ENCODE results near the gene PGGHG.

Gene PGGHG

GRCh38 chr11:272195-272930 lies 16.6 kb upstream of the PGGHG start:
- Histone ChIP-seq H3K4me1 (peaks cover 37 to 70% (median 46%) of the 10 kb centered on the region in 10 experiments), H3K27ac (peak overlapping the region; percentile 18 to 100 (median 99); a peak in 18 of 22 replicates)

GRCh38 chr11:272931-273198 lies 16.1 kb upstream of the PGGHG start:
- H3K4me3 ChIP-seq: no peak overlapping the region
- peak overlapping the region in 4 of 11 experiments; percentile 78 to 98 (median 92); a peak in 5 of 22 replicates for H3K4me2 ChIP-seq
- no peak for TF ChIP-seq Cebpa-rat (IDR thresholded peaks at IDR 0.05)
- peaks cover 0 to 23% (median 11%) of the 10 kb centered on the region in 11 experiments; a peak in 16 of 22 replicates for H3K9me3 ChIP-seq (replicated peaks in 1 of 11)
- H3K27ac ChIP-seq: peak overlapping the region in 9 of 11 experiments; percentile 1 to 100 (median 99); a peak in 14 of 22 replicates
- no peaks in the 10 kb centered on the region for H4K20me1 ChIP-seq
- peaks cover 32 to 72% (median 42%) of the 10 kb centered on the region in 10 experiments for H3K4me1 ChIP-seq
- no peak overlapping the region for H3K9ac ChIP-seq
- no peaks in the 10 kb centered on the region for H3K36me3 ChIP-seq
- H3K27me3 ChIP-seq: peaks cover 3 to 16% (median 6%) of the 10 kb centered on the region in 11 experiments; a peak in 20 of 22 replicates

More at GRCh38 chr11:272195-272930, 16.6 kb upstream of the PGGHG start:
- no peak overlapping the region for H3K4me3 ChIP-seq
- H3K36me3 ChIP-seq: no peaks in the 10 kb centered on the region
- peaks cover 0 to 21% (median 11%) of the 10 kb centered on the region in 11 experiments; a peak in 16 of 22 replicates for H3K9me3 ChIP-seq (replicated peaks in 1 of 11)
- H3K9ac ChIP-seq: peak overlapping the region in 3 of 11 experiments; percentile 36 to 98 (median 96); a peak in 2 of 22 replicates
- TF ChIP-seq Cebpa-rat (IDR thresholded peaks at IDR 0.05): no peak
- peaks cover 0 to 11% (median 2%) of the 10 kb centered on the region in 11 experiments; a peak in 7 of 22 replicates for H3K27me3 ChIP-seq
- H4K20me1 ChIP-seq: no peaks in the 10 kb centered on the region
- peak overlapping the region; percentile 5 to 100 (median 94); a peak in 13 of 22 replicates for H3K4me2 ChIP-seq

DNA sequence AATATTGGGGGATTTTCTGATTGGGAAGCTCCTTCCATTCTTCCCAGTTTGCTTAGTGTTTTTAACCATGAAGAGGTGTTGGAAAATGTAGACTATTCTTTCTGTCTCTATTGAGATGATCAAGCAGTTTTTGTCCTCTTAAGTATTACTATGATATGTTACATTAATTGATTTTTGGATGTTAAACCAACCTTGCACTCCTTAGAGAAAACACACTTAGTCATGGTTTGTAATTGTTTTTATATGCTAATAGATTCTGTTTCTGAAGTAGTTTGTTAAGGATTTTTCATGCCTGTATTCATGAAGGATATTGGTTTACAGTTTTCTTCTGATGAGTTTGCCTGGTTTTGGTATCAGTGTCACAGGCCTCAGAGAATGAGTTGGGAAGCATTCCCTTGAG lies 12.7 kb upstream of the PGGHG start:
- no peak overlapping the region for H3K9ac ChIP-seq
- no peak overlapping the region for H3K27ac ChIP-seq
- no peaks in the 10 kb centered on the region for H3K36me3 ChIP-seq
- peak overlapping the region in 1 of 11 experiments; percentile 46; a peak in 1 of 22 replicates for H3K4me2 ChIP-seq
- peaks cover 0 to 12% (median 4%) of the 10 kb centered on the region in 11 experiments; a peak in 9 of 22 replicates for H4K20me1 ChIP-seq
- peaks cover 34 to 50% (median 40%) of the 10 kb centered on the region in 11 experiments for H3K27me3 ChIP-seq
- no peak for TF ChIP-seq Cebpa-rat (IDR thresholded peaks at IDR 0.05)
- no peak overlapping the region for H3K4me3 ChIP-seq
- peaks cover 0 to 35% (median 20%) of the 10 kb centered on the region in 11 experiments; a peak in 20 of 22 replicates for H3K9me3 ChIP-seq (replicated peaks in 1 of 11)
- peaks cover 30 to 85% (median 40%) of the 10 kb centered on the region in 10 experiments for H3K4me1 ChIP-seq

DNA sequence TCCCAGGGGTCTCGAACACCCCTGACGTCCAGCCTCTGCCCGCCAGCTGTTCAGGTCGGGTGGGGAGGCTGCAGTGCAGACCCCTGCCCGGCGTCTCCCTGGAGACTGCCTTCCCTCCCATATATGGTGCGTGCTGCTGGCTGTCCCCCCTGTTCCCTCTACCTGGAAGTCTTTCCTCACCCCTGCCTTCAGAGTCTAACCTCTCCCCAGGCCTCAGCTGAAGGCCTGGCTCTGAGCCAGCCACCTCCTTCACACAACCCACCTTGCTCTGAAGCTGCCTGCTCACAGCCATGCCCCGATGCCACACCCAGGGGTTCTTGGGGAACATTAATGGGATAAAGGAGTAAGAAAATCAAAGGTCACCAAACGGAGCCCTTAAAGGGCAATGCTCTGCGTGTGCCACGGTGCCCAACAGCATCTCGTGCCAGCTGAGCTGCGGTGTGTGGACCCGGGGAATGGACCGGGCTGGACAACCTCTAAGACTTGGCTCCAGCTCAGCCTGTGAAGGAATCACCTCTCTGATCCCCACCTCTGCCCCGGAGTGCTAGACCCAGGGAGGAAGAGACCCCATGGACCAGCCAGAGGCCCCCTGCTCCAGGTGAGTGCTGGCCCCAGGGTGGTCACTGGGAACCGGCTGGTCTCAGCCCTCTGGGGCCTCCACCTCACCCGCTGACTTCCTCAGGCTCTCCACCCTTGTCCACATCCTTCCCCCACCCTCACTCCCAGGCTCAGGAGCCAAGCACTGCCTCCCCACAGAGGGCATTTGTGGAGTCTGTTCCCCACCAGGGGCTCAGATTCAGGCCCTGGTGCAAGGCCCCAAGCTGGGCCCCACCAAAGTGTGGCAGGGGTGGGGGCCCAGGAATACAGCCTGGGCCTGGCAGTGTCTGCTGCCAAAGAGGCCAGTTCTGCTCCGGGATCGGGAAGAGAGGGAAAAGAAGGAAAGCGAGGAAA lies 10.7 kb upstream of the PGGHG start, which contains the start of gene NLRP6:
NLRP6 (plus strand) TSS at position 407 of the 951 bp plus-strand sequence; CDS start at position 570, 163 bp downstream.
- peak within 1 kb of the TSS in 9 of 10 experiments; percentile 11 to 57 (median 43); a peak in 10 of 20 replicates for H3K4me3 ChIP-seq

GRCh38 chr11:279040-279965 lies 9.6 kb upstream of the PGGHG start:
- H3K4me2 ChIP-seq: peak overlapping the region; percentile 46 to 84 (median 64)
- H3K36me3 ChIP-seq: no peaks in the 10 kb centered on the region
- H3K27me3 ChIP-seq: peaks cover 63 to 81% (median 70%) of the 10 kb centered on the region in 11 experiments
- peaks cover 0 to 29% (median 7%) of the 10 kb centered on the region in 11 experiments; a peak in 10 of 22 replicates for H4K20me1 ChIP-seq
- peaks cover 0 to 31% (median 17%) of the 10 kb centered on the region in 11 experiments; a peak in 19 of 22 replicates for H3K9me3 ChIP-seq (replicated peaks in 1 of 11)
- peak overlapping the region in 1 of 11 experiments; percentile 31; a peak in 2 of 22 replicates for H3K27ac ChIP-seq
- peak overlapping the region in 5 of 11 experiments; percentile 14 to 68 (median 37); a peak in 4 of 22 replicates for H3K9ac ChIP-seq
- no peak for TF ChIP-seq Cebpa-rat (IDR thresholded peaks at IDR 0.05)
- H3K4me3 ChIP-seq: peak overlapping the region; percentile 11 to 57 (median 44); a peak in 19 of 20 replicates
- peaks cover 32 to 69% (median 38%) of the 10 kb centered on the region in 10 experiments for H3K4me1 ChIP-seq

More for the DNA sequence above, 10.7 kb upstream of the PGGHG start, which contains the start of gene NLRP6:
- H3K9me3 ChIP-seq (replicated peaks in 1 of 11): peaks cover 0 to 31% (median 17%) of the 10 kb centered on the region in 11 experiments; a peak in 20 of 22 replicates
- H4K20me1 ChIP-seq: peaks cover 0 to 29% (median 7%) of the 10 kb centered on the region in 11 experiments; a peak in 10 of 22 replicates
- peak within 1 kb of the TSS; percentile 46 to 84 (median 64); a peak in 21 of 22 replicates for H3K4me2 ChIP-seq
- H3K9ac ChIP-seq: 0 out of 22 replicates have a peak within 1 kb of the TSS, but pooled peaks of 1 of the 11 experiments have one; percentile 68
- H3K27ac ChIP-seq: no peak within 1 kb of the TSS; a peak in 1 of 22 replicates
- no peaks in the 10 kb centered on the region for H3K36me3 ChIP-seq
- peaks cover 32 to 77% (median 38%) of the 10 kb centered on the region in 10 experiments for H3K4me1 ChIP-seq
- TF ChIP-seq Cebpa-rat (IDR thresholded peaks at IDR 0.05): no peak
- H3K27me3 ChIP-seq: peaks cover 53 to 70% (median 60%) of the 10 kb centered on the region in 11 experiments

DNA sequence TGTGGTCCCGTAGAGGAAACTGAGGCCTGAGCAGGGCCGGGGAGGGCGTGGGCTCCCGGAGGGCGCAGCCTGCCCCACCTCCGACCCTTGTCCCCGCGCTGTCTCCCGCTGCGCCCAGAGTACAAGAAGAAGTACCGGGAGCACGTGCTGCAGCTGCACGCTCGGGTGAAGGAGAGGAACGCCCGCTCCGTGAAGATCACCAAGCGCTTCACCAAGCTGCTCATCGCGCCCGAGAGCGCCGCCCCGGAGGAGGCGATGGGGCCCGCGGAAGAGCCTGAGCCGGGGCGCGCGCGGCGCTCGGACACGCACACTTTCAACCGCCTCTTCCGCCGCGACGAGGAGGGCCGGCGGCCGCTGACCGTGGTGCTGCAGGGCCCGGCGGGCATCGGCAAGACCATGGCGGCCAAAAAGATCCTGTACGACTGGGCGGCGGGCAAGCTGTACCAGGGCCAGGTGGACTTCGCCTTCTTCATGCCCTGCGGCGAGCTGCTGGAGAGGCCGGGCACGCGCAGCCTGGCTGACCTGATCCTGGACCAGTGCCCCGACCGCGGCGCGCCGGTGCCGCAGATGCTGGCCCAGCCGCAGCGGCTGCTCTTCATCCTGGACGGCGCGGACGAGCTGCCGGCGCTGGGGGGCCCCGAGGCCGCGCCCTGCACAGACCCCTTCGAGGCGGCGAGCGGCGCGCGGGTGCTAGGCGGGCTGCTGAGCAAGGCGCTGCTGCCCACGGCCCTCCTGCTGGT lies 8.8 kb upstream of the PGGHG start:
- H3K36me3 ChIP-seq: no peaks in the 10 kb centered on the region
- H4K20me1 ChIP-seq: peaks cover 0 to 29% (median 7%) of the 10 kb centered on the region in 11 experiments; a peak in 10 of 22 replicates
- H3K27me3 ChIP-seq: peaks cover 67 to 89% (median 79%) of the 10 kb centered on the region in 11 experiments
- H3K4me1 ChIP-seq: peaks cover 32 to 61% (median 38%) of the 10 kb centered on the region in 10 experiments
- peak overlapping the region; percentile 46 to 84 (median 64) for H3K4me2 ChIP-seq
- peak overlapping the region in 1 of 11 experiments; percentile 31; a peak in 2 of 22 replicates for H3K27ac ChIP-seq
- peak overlapping the region; percentile 11 to 57 (median 44); a peak in 19 of 20 replicates for H3K4me3 ChIP-seq
- H3K9ac ChIP-seq: peak overlapping the region in 3 of 11 experiments; percentile 14 to 68 (median 48); a peak in 3 of 22 replicates
- H3K9me3 ChIP-seq (replicated peaks in 1 of 11): peaks cover 0 to 31% (median 17%) of the 10 kb centered on the region in 11 experiments; a peak in 19 of 22 replicates
- no peak for TF ChIP-seq Cebpa-rat (IDR thresholded peaks at IDR 0.05)
